Chondrocyte (in vitro differentiated cells): ENCODE results near the gene NECTIN1. TPM values are rescaled to one million over a fixed set of nuclear protein-coding genes. Genes with fewer than 3 reads are reported as not detected.

Experiments
- DNase-seq: peaks from one replicate; pipeline ENCODE4 v3.0.0; 2021; ENCODE audit warnings: mixed read lengths, low spot score
- H3K27ac Mint-ChIP-seq: one replicate; pipeline ENCODE4 v1.8.0; 2021; ENCODE audit warnings: mild to moderate bottlenecking, moderate library complexity, mixed read lengths; ENCODE audit not compliant: unreplicated experiment
- H3K27me3 Mint-ChIP-seq: 2 replicates; pipeline ENCODE4 v1.8.0; 2021; ENCODE audit warnings: low read depth, mixed read lengths
- H3K36me3 Mint-ChIP-seq: 2 replicates; pipeline ENCODE4 v1.8.0; 2021; ENCODE audit warnings: low read depth, mixed read lengths
- H3K4me1 Mint-ChIP-seq: 2 replicates; pipeline ENCODE4 v1.8.0; 2021; ENCODE audit warnings: low read depth, mild to moderate bottlenecking, mixed read lengths
- H3K4me3 Mint-ChIP-seq: one replicate; pipeline ENCODE4 v1.8.0; 2021; ENCODE audit warnings: mild to moderate bottlenecking, moderate library complexity, mixed read lengths; ENCODE audit not compliant: unreplicated experiment
- H3K9me3 Mint-ChIP-seq: 2 replicates; pipeline ENCODE4 v1.8.0; 2021; ENCODE audit warnings: low read depth, mixed read lengths
- total RNA-seq: library from RNA; stranded (reverse); gene quantifications from 3 replicates; pipeline ENCODE4 v1.2.1, GENCODE V29; 2021
- TF ChIP-seq, protein P1 (sequence below): fragments of 200-600 bp; sonication (generic); IDR thresholded peaks from 2 replicates; pipeline ENCODE4 v1.5.0; 2021; ENCODE audit warnings: antibody characterized with exemption, mild to moderate bottlenecking, moderate library complexity

Gene NECTIN1
- total RNA-seq, 1 donor from 2014 or later, result 9.1 TPM

DNA sequence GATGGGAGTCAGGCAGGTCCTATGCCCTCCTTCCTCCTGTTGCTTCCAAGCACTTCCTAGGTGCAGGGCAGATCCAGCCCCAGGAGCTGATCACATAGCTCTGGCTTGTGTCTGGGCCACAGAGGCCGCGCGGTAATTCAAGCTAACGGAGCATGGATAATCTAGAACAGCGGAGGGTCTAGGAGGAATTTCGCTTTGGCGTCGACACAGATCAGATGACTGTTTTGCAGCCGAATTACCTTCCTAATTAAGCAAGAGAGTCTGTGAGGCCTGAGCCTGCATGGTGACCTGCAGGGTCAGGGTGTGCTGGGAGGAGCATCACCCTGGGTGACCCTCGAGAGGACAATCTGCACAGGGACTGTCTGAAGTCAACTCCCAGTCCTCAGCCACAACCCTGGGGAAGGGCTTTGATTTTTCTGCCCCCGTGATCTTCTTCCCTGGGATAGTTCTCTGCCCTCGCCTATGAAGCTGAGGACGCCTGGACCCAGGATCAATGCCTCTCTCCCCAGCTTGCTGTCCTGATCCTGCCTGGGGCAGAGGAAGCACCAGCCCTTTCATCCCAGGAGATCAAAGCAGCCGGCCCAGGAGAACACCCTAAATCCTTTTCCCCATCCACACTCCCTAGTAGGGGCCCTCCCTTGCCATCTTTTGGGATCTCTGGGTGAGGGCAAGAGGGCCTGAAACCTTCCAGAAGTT lies 11.0 kb downstream of the NECTIN1 start:
- Mint-ChIP-seq H3K4me1 (peaks cover 6% of the 10 kb centered on the region), H3K9me3 (no peaks in the 10 kb centered on the region), H3K4me3 (no peak overlapping the region), H3K27me3 (no peaks in the 10 kb centered on the region), H3K27ac (no peak overlapping the region), H3K36me3 (no peaks in the 10 kb centered on the region)
- TF ChIP-seq, protein P1, sequence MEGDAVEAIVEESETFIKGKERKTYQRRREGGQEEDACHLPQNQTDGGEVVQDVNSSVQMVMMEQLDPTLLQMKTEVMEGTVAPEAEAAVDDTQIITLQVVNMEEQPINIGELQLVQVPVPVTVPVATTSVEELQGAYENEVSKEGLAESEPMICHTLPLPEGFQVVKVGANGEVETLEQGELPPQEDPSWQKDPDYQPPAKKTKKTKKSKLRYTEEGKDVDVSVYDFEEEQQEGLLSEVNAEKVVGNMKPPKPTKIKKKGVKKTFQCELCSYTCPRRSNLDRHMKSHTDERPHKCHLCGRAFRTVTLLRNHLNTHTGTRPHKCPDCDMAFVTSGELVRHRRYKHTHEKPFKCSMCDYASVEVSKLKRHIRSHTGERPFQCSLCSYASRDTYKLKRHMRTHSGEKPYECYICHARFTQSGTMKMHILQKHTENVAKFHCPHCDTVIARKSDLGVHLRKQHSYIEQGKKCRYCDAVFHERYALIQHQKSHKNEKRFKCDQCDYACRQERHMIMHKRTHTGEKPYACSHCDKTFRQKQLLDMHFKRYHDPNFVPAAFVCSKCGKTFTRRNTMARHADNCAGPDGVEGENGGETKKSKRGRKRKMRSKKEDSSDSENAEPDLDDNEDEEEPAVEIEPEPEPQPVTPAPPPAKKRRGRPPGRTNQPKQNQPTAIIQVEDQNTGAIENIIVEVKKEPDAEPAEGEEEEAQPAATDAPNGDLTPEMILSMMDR, result no peak
- no peak for DNase-seq

DNA sequence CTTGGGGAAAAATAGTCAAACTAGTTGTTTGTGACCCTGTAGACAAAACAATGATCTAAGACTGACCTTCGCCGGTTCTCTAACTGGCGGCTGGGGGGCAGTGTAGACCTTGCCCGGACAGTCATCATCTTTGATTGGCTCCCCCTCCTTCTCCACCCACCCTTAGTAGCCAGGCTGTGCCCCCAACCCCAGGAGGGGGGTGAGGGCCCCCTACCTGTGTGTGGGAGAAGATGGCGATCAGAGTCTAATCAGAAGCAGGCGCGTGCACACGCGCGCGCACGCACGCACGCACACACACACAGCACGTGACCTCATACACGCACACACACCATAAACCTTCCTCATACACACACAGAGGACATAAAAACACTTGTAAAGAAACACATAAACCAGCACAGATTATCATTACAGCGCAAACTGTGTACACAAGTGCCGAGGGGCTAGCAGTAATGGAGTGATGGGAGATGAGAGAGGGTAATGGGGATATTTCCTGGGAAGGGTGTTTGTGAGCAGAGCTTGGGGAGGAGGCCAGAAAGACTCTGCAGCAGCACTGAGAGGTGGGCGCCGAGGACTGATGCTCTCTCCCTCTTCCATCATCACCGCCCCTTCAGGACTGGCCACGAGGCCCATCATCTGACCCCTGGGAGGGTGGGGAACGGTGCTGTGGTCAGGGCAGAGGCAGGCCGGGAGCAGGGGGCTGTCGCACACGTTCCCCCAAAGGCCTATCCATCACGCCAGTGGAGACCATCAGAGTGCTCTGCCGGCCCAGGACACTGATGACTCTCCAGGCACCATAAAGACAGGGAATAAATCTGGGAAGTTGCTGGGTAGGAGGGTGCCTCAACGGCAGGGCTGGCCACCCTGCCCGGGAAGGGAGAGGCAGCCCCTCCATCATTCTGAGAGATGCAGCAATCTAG lies 12.2 kb downstream of the NECTIN1 start:
- Mint-ChIP-seq H3K27me3 (no peaks in the 10 kb centered on the region), H3K36me3 (no peaks in the 10 kb centered on the region), H3K9me3 (no peaks in the 10 kb centered on the region), H3K4me3 (no peak overlapping the region), H3K27ac (no peak overlapping the region), H3K4me1 (peaks cover 4% of the 10 kb centered on the region)
- DNase-seq, result no peak
- TF ChIP-seq, protein P1, result no peak

DNA sequence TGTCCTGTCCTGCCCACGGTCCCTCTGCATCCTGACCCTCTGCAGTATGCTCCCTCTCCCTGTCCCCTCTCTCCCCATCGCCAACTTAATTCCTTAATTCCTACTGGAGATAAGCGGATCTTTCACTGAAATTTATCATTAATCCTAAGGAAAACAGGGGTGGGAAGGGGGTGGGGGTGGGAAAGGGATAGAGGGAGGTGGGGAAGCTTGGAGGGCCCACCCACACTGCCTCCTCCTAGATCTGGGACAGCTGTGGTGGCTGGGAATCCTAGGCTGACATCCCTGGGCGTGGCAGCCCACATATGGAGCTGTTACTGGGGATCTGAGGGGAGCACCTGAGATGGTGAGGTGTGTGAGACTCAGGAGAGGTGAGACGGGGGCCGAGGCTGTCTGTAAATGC lies 14.4 kb downstream of the NECTIN1 start:
- Mint-ChIP-seq H3K27me3 (no peaks in the 10 kb centered on the region), H3K4me1 (no peaks in the 10 kb centered on the region), H3K27ac (no peak overlapping the region), H3K9me3 (no peaks in the 10 kb centered on the region), H3K4me3 (no peak overlapping the region), H3K36me3 (no peaks in the 10 kb centered on the region)
- no peak for DNase-seq
- TF ChIP-seq, protein P1, result no peak

DNA sequence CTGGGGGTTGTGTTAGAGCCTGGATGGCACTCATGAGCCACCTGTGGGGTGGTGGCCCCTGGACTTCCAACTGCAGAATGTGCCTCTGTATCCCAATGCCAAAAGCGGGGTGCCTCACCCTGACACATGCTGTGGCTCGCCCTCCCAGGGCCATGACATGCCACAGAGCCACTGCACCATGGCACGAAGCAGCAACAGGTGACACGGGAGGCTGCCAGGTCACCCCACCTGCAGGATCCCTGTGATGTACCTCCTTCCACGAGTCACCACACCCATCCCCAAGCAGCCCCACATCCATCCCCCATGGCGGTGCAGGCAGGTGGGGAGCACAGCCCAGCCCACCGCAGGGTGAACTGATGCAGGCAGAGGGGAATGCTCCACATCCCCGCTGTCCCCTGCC lies 14.8 kb downstream of the NECTIN1 start:
- H3K27ac Mint-ChIP-seq, result no peak overlapping the region
- no peaks in the 10 kb centered on the region for H3K27me3 Mint-ChIP-seq
- no peaks in the 10 kb centered on the region for H3K36me3 Mint-ChIP-seq
- no peak overlapping the region for H3K4me3 Mint-ChIP-seq
- no peaks in the 10 kb centered on the region for H3K4me1 Mint-ChIP-seq
- DNase-seq, result no peak
- TF ChIP-seq, protein P1, result no peak
- no peaks in the 10 kb centered on the region for H3K9me3 Mint-ChIP-seq

DNA sequence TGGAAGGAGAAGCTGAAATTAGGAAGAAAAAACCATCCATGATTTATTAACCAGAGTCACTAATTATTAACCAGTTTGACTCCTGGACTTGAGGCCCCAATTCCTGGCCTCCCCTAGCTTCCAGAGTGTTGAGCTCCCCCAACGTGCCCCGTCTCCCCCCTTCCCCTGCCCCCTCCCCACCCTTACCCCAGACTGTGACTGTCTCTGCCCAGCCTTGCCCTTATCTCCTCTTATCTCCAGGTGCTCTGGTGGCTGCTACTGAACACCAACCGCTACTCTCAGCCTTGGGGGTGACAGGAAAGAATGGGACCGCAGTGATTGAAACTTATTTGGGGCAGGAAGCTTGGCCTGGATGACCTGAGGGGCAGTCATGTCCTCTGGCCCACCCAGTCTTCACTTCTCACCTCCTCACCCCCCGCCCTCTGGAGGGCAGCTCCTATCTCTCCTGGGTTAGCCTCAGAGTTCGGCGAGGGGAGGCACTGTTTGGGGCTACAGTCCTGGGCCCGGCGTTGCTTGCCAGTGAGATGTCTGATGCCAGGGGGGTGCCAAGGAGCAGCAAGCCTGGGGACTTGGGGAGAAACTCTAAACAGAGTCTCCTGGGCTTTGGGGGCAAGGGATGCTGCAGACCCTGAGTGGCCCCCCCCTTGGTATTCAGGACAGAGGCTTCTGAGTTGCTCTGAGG lies 15.5 kb downstream of the NECTIN1 start:
- Mint-ChIP-seq H3K4me1 (no peaks in the 10 kb centered on the region), H3K27ac (no peak overlapping the region), H3K27me3 (no peaks in the 10 kb centered on the region), H3K9me3 (no peaks in the 10 kb centered on the region), H3K36me3 (no peaks in the 10 kb centered on the region), H3K4me3 (no peak overlapping the region)
- TF ChIP-seq, protein P1, result no peak
- DNase-seq, result no peak
